HEK293 (cell line): ENCODE results near the gene RPS6KC1.

Source experiments
- ZBTB7A ChIP-seq: fragments of 450-650 bp; formaldehyde crosslinking; IDR thresholded peaks from 2 replicates; pipeline ENCODE4 v1.5.1; 2016; ENCODE audit warnings: low read depth, missing biosample characterization, missing genetic modification characterization
- ZFHX2 ChIP-seq: fragments of 450-650 bp; formaldehyde crosslinking; conservative IDR thresholded peaks from 2 replicates; pipeline ENCODE4 v1.5.1; 2016; ENCODE audit warnings: missing biosample characterization, missing genetic modification characterization
- TF ChIP-seq, protein P1 (sequence below): fragments of 450-650 bp; formaldehyde crosslinking; IDR thresholded peaks from 2 replicates; pipeline ENCODE4 v1.5.1; 2016; ENCODE audit warnings: missing biosample characterization, missing genetic modification characterization
- TF ChIP-seq, protein P2 (sequence below): fragments of 450-650 bp; formaldehyde crosslinking; conservative IDR thresholded peaks from 2 replicates; pipeline ENCODE4 v1.5.1; 2016; ENCODE audit warnings: low read depth, missing biosample characterization, missing genetic modification characterization
- TF ChIP-seq, protein P3 (sequence below): fragments of 450-650 bp; formaldehyde crosslinking; IDR thresholded peaks from 2 replicates; pipeline ENCODE4 v1.5.1; 2016; ENCODE audit warnings: missing biosample characterization, missing genetic modification characterization
- TF ChIP-seq, protein P4 (sequence below): fragments of 450-650 bp; formaldehyde crosslinking; IDR thresholded peaks from 2 replicates; pipeline ENCODE4 v1.5.1; 2016; ENCODE audit warnings: missing biosample characterization, missing genetic modification characterization

DNA sequence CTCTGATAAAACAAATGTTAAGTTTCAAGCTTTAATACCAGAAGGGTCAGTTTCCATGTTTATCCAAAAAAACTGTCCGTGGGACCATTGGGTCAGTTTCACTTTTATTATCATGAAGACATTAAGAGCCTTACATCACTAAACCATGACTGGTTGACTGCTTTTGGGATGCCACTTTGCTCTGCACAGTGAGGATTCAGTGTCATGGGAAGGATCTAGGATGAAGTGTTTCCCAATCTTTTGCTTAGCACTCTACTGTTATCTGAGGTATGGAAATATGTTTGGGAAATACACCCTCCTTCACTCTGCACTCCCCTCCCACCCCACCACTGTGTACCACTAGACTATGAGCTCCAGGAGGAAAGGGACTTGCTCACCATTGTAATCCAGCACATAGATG is 16.3 kb downstream of the RPS6KC1 start:
- TF ChIP-seq, protein P1, sequence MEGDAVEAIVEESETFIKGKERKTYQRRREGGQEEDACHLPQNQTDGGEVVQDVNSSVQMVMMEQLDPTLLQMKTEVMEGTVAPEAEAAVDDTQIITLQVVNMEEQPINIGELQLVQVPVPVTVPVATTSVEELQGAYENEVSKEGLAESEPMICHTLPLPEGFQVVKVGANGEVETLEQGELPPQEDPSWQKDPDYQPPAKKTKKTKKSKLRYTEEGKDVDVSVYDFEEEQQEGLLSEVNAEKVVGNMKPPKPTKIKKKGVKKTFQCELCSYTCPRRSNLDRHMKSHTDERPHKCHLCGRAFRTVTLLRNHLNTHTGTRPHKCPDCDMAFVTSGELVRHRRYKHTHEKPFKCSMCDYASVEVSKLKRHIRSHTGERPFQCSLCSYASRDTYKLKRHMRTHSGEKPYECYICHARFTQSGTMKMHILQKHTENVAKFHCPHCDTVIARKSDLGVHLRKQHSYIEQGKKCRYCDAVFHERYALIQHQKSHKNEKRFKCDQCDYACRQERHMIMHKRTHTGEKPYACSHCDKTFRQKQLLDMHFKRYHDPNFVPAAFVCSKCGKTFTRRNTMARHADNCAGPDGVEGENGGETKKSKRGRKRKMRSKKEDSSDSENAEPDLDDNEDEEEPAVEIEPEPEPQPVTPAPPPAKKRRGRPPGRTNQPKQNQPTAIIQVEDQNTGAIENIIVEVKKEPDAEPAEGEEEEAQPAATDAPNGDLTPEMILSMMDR (tag by site-specific recombination): no peak
- TF ChIP-seq, protein P2, sequence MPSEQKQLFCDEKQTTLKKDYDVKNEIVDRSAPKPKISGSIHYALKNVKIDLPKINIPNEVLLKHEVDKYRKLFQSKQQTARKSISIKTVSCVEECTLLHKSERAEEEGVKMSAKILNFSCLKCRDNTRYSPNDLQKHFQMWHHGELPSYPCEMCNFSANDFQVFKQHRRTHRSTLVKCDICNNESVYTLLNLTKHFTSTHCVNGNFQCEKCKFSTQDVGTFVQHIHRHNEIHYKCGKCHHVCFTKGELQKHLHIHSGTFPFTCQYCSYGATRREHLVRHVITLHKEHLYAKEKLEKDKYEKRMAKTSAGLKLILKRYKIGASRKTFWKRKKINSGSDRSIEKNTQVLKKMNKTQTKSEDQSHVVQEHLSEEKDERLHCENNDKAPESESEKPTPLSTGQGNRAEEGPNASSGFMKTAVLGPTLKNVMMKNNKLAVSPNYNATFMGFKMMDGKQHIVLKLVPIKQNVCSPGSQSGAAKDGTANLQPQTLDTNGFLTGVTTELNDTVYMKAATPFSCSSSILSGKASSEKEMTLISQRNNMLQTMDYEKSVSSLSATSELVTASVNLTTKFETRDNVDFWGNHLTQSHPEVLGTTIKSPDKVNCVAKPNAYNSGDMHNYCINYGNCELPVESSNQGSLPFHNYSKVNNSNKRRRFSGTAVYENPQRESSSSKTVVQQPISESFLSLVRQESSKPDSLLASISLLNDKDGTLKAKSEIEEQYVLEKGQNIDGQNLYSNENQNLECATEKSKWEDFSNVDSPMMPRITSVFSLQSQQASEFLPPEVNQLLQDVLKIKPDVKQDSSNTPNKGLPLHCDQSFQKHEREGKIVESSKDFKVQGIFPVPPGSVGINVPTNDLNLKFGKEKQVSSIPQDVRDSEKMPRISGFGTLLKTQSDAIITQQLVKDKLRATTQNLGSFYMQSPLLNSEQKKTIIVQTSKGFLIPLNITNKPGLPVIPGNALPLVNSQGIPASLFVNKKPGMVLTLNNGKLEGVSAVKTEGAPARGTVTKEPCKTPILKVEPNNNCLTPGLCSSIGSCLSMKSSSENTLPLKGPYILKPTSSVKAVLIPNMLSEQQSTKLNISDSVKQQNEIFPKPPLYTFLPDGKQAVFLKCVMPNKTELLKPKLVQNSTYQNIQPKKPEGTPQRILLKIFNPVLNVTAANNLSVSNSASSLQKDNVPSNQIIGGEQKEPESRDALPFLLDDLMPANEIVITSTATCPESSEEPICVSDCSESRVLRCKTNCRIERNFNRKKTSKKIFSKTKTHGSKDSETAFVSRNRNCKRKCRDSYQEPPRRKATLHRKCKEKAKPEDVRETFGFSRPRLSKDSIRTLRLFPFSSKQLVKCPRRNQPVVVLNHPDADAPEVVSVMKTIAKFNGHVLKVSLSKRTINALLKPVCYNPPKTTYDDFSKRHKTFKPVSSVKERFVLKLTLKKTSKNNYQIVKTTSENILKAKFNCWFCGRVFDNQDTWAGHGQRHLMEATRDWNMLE (tag by site-specific recombination): no peak
- TF ChIP-seq, protein P3, sequence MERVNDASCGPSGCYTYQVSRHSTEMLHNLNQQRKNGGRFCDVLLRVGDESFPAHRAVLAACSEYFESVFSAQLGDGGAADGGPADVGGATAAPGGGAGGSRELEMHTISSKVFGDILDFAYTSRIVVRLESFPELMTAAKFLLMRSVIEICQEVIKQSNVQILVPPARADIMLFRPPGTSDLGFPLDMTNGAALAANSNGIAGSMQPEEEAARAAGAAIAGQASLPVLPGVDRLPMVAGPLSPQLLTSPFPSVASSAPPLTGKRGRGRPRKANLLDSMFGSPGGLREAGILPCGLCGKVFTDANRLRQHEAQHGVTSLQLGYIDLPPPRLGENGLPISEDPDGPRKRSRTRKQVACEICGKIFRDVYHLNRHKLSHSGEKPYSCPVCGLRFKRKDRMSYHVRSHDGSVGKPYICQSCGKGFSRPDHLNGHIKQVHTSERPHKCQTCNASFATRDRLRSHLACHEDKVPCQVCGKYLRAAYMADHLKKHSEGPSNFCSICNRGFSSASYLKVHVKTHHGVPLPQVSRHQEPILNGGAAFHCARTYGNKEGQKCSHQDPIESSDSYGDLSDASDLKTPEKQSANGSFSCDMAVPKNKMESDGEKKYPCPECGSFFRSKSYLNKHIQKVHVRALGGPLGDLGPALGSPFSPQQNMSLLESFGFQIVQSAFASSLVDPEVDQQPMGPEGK (tag by site-specific recombination): no peak
- TF ChIP-seq, protein P4, sequence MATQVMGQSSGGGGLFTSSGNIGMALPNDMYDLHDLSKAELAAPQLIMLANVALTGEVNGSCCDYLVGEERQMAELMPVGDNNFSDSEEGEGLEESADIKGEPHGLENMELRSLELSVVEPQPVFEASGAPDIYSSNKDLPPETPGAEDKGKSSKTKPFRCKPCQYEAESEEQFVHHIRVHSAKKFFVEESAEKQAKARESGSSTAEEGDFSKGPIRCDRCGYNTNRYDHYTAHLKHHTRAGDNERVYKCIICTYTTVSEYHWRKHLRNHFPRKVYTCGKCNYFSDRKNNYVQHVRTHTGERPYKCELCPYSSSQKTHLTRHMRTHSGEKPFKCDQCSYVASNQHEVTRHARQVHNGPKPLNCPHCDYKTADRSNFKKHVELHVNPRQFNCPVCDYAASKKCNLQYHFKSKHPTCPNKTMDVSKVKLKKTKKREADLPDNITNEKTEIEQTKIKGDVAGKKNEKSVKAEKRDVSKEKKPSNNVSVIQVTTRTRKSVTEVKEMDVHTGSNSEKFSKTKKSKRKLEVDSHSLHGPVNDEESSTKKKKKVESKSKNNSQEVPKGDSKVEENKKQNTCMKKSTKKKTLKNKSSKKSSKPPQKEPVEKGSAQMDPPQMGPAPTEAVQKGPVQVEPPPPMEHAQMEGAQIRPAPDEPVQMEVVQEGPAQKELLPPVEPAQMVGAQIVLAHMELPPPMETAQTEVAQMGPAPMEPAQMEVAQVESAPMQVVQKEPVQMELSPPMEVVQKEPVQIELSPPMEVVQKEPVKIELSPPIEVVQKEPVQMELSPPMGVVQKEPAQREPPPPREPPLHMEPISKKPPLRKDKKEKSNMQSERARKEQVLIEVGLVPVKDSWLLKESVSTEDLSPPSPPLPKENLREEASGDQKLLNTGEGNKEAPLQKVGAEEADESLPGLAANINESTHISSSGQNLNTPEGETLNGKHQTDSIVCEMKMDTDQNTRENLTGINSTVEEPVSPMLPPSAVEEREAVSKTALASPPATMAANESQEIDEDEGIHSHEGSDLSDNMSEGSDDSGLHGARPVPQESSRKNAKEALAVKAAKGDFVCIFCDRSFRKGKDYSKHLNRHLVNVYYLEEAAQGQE (tag by site-specific recombination): no peak
- TF ChIP-seq ZFHX2 (tag by site-specific recombination): no peak
- TF ChIP-seq ZBTB7A: no peak
